Left lung (tissue), 10 donors: ENCODE measurements around the gene GAP43. TPM values are rescaled to one million over a fixed set of nuclear protein-coding genes. Genes with fewer than 3 reads are reported as not detected.
A peak's percentile ranks its signal among the peaks of the same experiment; 100 is the strongest.

Source experiments
- ATAC-seq: fragments of 200-7000 bp; cut with Tn5 transposase; one replicate; pipeline ENCODE4 v1.9.1; 2020; ENCODE audit warnings: moderate library complexity
- DNase-seq, 4 donors: peaks; one replicate each; pipeline ENCODE4 v3.0.0-alpha.2; 2013 to 2020
- H3K27ac ChIP-seq, 2 donors: fragments of 200-600 bp; sonication (generic) in 1 of 2; one replicate each; pipeline versions ENCODE4 v1.5.0 to v1.8.0; 2020 to 2021
- H3K27me3 ChIP-seq, 2 donors: fragments of 200-600 bp; sonication (generic) in 1 of 2; one replicate each; pipeline versions ENCODE4 v1.5.0 to v1.8.0; 2020 to 2021
- H3K36me3 ChIP-seq, 2 donors: fragments of 200-600 bp; sonication (generic) in 1 of 2; one replicate each; pipeline versions ENCODE4 v1.5.0 to v1.8.0; 2020 to 2021
- H3K4me1 ChIP-seq, 2 donors: fragments of 200-600 bp; one replicate each; pipeline ENCODE4 v1.8.0; 2021
- H3K4me3 ChIP-seq, 2 donors: fragments of 200-600 bp; sonication (generic) in 1 of 2; one replicate each; pipeline versions ENCODE4 v1.5.0 to v1.8.0; 2020 to 2021; ENCODE audit warnings: mild to moderate bottlenecking in 1 of 2
- H3K9me3 ChIP-seq, 2 donors: fragments of 200-600 bp; sonication (generic) in 1 of 2; one replicate each; pipeline versions ENCODE4 v1.5.0 to v1.8.0; 2020 to 2021
- intact Hi-C, 2 donors: fragments of 100-400 bp; cut with DNase I; formaldehyde crosslinking; loops; one replicate each; pipeline versions ENCODE4 v1.11.2 to v1.14.2; 2022
- polyA plus RNA-seq, 6 donors: library from polyadenylated mRNA; unstranded; fragments of 120-200 nt; gene quantifications; one replicate each; pipeline ENCODE4 v1.2.1, GENCODE V29; 2013; ENCODE audit not compliant: insufficient read length in 6 of 6
- total RNA-seq, 2 donors: library from RNA; stranded (reverse); fragmentation: NEBNext Ultra II Directional; extraction: Animal tissue kit (Norgen Biotek cat#: 25700); gene quantifications; one replicate each; pipeline ENCODE4 v1.2.1, GENCODE V29; 2021
- TF ChIP-seq, protein P1 (sequence below), 2 donors: fragments of 200-600 bp; sonication (generic) in 1 of 2; IDR thresholded peaks; one replicate each; pipeline versions ENCODE4 v1.5.0 to v1.8.0; 2021; ENCODE audit warnings: antibody characterized with exemption in 2 of 2
- donor health status: DM: no; HTN: yes; CAD: no.
- donor health status: DM: no; HTN: no; CAD: no.

Gene GAP43
- total and polyA plus RNA-seq, 8 donors: 0.29 to 0.54 (median 0.41) TPM; not detected in 1

DNA sequence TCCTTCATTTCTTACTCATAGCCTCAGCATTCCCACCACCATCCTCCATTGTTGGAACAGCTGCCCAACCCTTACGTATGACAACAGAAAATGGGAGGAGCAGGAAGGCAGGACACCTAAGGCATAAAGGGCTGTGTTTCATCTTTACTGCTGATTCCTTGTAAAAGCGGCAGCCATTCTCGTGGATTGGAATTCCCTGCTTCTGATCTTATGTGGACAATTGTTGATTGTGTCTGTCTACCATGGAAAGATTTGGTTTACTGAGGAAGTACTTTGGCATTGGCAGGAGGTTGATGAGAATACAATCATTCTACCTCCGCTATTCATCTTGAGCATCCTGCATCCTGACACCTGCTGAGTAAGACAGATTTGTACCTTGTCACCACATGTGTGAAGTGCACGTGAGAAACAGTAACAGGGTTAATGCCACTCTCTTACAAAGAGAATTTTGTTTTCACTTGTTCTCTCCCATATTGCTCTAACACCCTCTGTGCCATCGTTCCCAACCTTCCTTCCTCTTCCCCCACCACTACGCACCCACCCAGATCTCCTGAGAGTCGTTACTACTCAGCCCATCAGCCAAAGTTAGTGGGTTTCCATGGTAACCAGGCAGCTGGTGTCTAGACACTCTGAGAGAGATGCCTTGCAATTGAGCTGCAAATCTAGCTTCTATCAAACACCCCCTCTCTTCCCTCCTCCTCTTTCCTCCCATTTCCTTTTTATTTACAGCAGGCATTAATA is 75.7 kb downstream of the GAP43 start:
- Histone ChIP-seq H3K4me1 (no peaks in the 10 kb centered on the region), H3K27me3 (no peaks in the 10 kb centered on the region), H3K4me3 (no peak overlapping the region), H3K27ac (no peak overlapping the region), H3K9me3 (no peaks in the 10 kb centered on the region), H3K36me3 (no peaks in the 10 kb centered on the region)
- TF ChIP-seq, protein P1, sequence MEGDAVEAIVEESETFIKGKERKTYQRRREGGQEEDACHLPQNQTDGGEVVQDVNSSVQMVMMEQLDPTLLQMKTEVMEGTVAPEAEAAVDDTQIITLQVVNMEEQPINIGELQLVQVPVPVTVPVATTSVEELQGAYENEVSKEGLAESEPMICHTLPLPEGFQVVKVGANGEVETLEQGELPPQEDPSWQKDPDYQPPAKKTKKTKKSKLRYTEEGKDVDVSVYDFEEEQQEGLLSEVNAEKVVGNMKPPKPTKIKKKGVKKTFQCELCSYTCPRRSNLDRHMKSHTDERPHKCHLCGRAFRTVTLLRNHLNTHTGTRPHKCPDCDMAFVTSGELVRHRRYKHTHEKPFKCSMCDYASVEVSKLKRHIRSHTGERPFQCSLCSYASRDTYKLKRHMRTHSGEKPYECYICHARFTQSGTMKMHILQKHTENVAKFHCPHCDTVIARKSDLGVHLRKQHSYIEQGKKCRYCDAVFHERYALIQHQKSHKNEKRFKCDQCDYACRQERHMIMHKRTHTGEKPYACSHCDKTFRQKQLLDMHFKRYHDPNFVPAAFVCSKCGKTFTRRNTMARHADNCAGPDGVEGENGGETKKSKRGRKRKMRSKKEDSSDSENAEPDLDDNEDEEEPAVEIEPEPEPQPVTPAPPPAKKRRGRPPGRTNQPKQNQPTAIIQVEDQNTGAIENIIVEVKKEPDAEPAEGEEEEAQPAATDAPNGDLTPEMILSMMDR (IDR thresholded peaks at IDR 0.05): no peak
- intact Hi-C loops: loop anchor here in 1 of 2 donors (10.0 kb wide), 1 partner anchor 484 kb away; no protein-coding TSS in a partner anchor
- DNase-seq (no peak), ATAC-seq (no peak)

DNA sequence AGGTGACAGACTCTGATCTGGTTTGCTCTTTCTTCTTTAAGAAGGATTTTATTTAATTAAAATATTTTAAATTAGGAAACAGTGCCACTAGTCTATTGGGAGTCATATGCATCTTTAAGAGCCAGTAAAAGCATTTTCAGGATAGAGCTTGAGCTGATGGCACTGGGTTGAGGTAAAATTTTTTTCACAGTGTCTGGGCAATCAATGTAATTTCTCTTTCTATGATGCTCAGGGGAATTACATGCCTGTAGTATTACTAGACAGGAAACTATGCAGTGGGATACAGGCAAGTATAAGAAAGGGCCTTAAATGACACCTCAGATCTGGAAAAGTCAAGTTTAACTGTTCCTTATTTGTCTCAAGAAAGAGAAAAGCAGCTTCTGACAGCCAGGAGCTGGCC is 76.4 kb downstream of the GAP43 start:
- no peaks in the 10 kb centered on the region for H3K4me1 ChIP-seq
- intact Hi-C loops: loop anchor here in 1 of 2 donors (10.0 kb wide), 1 partner anchor 485 kb away; no protein-coding TSS in a partner anchor
- H3K4me3 ChIP-seq: no peak overlapping the region
- TF ChIP-seq, protein P1 (IDR thresholded peaks at IDR 0.05): no peak
- H3K27ac ChIP-seq: no peak overlapping the region
- DNase-seq: no peak
- no peaks in the 10 kb centered on the region for H3K27me3 ChIP-seq
- H3K36me3 ChIP-seq: no peaks in the 10 kb centered on the region
- no peak for ATAC-seq
- no peaks in the 10 kb centered on the region for H3K9me3 ChIP-seq

DNA sequence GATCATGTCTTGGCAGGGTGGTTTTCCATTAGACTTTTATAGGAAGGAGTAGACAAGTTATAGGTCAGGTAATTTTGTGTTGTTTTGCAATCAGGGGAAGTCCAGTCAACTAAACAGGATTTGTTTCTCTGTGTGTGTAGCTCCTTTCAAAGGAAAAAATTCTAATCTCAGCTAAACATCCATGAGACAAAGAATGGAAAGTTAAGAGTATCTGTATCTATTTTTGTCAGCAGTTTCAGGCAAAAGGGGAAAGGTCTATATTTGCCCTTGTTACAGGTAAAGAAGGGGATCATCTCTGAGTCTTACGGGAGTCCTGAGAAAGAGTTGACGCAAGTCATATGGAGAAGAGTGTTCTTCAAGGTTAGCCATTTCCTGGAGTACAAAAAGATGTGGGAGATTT is 79.3 kb downstream of the GAP43 start:
- Histone ChIP-seq H3K4me3 (no peak overlapping the region), H3K36me3 (no peaks in the 10 kb centered on the region), H3K27me3 (no peaks in the 10 kb centered on the region), H3K4me1 (no peaks in the 10 kb centered on the region), H3K9me3 (no peaks in the 10 kb centered on the region), H3K27ac (no peak overlapping the region)
- ATAC-seq (no peak), DNase-seq (no peak)
- TF ChIP-seq, protein P1 (IDR thresholded peaks at IDR 0.05): no peak
- intact Hi-C loops: no loop called here

DNA sequence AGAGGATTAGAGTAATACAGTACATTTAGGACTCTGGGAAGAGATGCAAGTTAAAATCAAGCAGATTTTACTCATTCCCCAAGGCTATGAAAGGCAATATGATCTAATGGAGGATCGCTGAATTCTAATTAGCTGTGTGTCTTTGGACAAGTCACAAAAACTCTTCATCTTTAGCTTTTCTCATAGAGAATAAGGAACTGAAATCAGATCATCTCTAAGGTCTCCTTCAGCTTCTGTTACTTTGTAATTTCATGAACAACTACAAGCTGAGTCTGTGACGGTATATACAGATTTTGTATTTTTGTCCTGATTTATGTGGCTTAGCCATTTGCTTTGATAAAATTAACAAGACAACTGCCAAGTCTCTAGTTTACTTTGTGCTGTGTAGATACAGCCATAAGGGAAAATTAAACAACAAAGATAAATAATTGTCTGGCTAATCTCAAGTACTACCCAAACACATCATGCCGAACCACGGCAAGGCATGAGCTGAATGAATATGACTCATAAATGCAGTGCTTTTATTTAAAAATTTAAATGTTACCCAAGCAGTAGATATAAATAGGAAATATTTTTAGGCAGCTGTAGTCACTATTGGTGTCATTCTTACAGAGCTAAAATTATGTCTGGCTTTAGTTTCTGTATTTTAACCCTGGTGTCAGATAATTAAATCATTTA is 81.5 kb downstream of the GAP43 start:
- no peak overlapping the region for H3K4me3 ChIP-seq
- no peaks in the 10 kb centered on the region for H3K27me3 ChIP-seq
- intact Hi-C loops: no loop called here
- DNase-seq (no peak), ATAC-seq (peak; percentile 70)
- no peaks in the 10 kb centered on the region for H3K36me3 ChIP-seq
- H3K9me3 ChIP-seq: no peaks in the 10 kb centered on the region
- TF ChIP-seq, protein P1 (IDR thresholded peaks at IDR 0.05): no peak
- H3K27ac ChIP-seq: no peak overlapping the region
- no peaks in the 10 kb centered on the region for H3K4me1 ChIP-seq

DNA sequence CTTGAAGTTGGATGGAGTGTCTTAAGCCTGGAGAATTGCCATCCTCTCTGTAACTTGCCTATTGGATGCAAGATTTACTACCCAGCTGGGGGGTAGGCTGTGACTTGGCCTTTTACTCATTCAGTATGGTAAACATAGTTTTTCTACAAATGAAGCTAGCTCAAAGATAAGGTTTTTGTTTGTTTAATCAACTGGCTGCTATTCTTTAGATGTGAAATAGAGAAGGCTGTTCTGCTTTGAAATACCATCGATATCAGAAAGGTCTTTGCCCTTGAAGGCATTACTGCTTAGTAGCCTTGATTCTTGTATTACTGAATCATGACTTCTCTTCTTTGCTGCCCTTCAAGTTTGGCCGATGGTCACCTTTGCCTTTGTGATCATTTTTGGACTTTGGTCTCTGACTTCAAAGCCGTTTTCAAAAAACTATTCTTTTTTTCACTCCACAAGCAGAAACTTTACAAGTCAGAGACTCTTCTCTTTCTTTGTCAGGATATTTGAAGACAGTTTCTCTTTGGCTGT is 83.1 kb downstream of the GAP43 start:
- Histone ChIP-seq H3K4me3 (no peak overlapping the region), H3K36me3 (no peaks in the 10 kb centered on the region), H3K4me1 (no peaks in the 10 kb centered on the region), H3K27me3 (no peaks in the 10 kb centered on the region), H3K27ac (no peak overlapping the region), H3K9me3 (no peaks in the 10 kb centered on the region)
- intact Hi-C loops: no loop called here
- TF ChIP-seq, protein P1 (IDR thresholded peaks at IDR 0.05): no peak
- ATAC-seq (no peak), DNase-seq (no peak)
